ENCODE data around the gene DAD1.
"Not testable (repeated sequence)": the region's sequence is repeated elsewhere in the genome, so short reads cannot be mapped to it uniquely, and the experiment has no call there.

Gene DAD1

GRCh38 chr14:22593189-22593588, 4.2 kb upstream of the DAD1 start:
- ChIA-PET POLR2A (no interaction called here), CTCF (interaction anchor here (0.7 to 1.6 kb wide), 5 partner anchors 23 to 230 kb away, joined by 3 to 5 read pairs (median 4); no protein-coding TSS in a partner anchor)
- TF ChIP-seq ZNF302 (tag by site-specific recombination; IDR thresholded peaks at IDR 0.05; ENCODE audit: low read depth): no peak
- TF ChIP-seq KLF8 (tag by site-specific recombination; IDR thresholded peaks at IDR 0.05): no peak
- no peak for TF ChIP-seq ZNF623 (tag by site-specific recombination; IDR thresholded peaks at IDR 0.05)
- TF ChIP-seq ZNF398 (tag by site-specific recombination; IDR thresholded peaks at IDR 0.05): no peak
- TF ChIP-seq KLF10 (tag by site-specific recombination; IDR thresholded peaks at IDR 0.05): no peak
- TF ChIP-seq ZNF433 (tag by site-specific recombination; IDR thresholded peaks at IDR 0.05; ENCODE audit: low read depth): no peak
- no peak for TF ChIP-seq BCL11A (tag by site-specific recombination; IDR thresholded peaks at IDR 0.05; ENCODE audit: low read depth)
- Histone ChIP-seq H3K27ac (ENCODE audit: extremely low read depth, low read depth, low read length) (no peak overlapping the region), H3K4me3 (ENCODE audit: low read depth, low read length) (no peak overlapping the region), H3K9me3 (ENCODE audit: control insufficient read depth, insufficient read depth, low read depth, low read length) (no peaks in the 10 kb centered on the region), H3K4me1 (ENCODE audit: control insufficient read depth, insufficient read depth, low read length) (no peaks in the 10 kb centered on the region), H3K36me3 (ENCODE audit: control insufficient read depth in 2 of 2, insufficient read depth in 1 of 2, low read length in 2 of 2) (no peaks in the 10 kb centered on the region)

GRCh38 chr14:22588526-22589095, 413 bp downstream of the DAD1 start:
- H3K4me1 ChIP-seq (ENCODE audit: control insufficient read depth, insufficient read depth, low read length): no peaks in the 10 kb centered on the region
- peak overlapping the region; percentile 87 for H3K4me3 ChIP-seq (ENCODE audit: low read depth, low read length)
- no peaks in the 10 kb centered on the region for H3K9me3 ChIP-seq (ENCODE audit: control insufficient read depth, insufficient read depth, low read depth, low read length)
- CTCF ChIA-PET: interaction anchor here (0.6 to 3.9 kb wide), 11 partner anchors 10 to 1453 kb away, joined by 3 to 27 read pairs (median 4); partner anchors contain the start of gene OXA1L
- POLR2A ChIA-PET: interaction anchor here (0.7 to 1.5 kb wide), 12 partner anchors 10 to 369 kb away, joined by 3 to 22 read pairs (median 3); partner anchors contain the start of genes ABHD4, HAUS4, OXA1L and PRMT5
- peak; percentile 21; the same call in 1 of the 2 replicates for TF ChIP-seq ZNF660 (tag by site-specific recombination; IDR thresholded peaks at IDR 0.05)
- TF ChIP-seq EGR2 (tag by site-specific recombination; IDR thresholded peaks at IDR 0.05; ENCODE audit: low read depth): no peak
- H3K27ac ChIP-seq (ENCODE audit: extremely low read depth, low read depth, low read length): peak overlapping the region; percentile 49; the same call in 1 of the 2 replicates
- peaks cover 0 to 13% of the 10 kb centered on the region in 2 experiments; a peak in 1 of 3 replicates for H3K36me3 ChIP-seq (ENCODE audit: control insufficient read depth in 2 of 2, insufficient read depth in 1 of 2, low read length in 2 of 2)

GRCh38 chr14:22587677-22588422, 1.2 kb downstream of the DAD1 start:
- 0 out of 2 replicates have a peak, but pooled peaks have one; percentile 18 for TF ChIP-seq ZNF747 (tag by site-specific recombination; IDR thresholded peaks at IDR 0.05)
- H3K4me1 ChIP-seq (ENCODE audit: control insufficient read depth, insufficient read depth, low read length): not testable (repeated sequence)
- CTCF ChIA-PET: interaction anchor here (0.6 to 2.8 kb wide), 4 partner anchors 11 to 266 kb away, joined by 3 to 10 read pairs (median 4); no protein-coding TSS in a partner anchor

GRCh38 chr14:22587247-22587646, 1.8 kb downstream of the DAD1 start:
- H3K4me1 ChIP-seq (ENCODE audit: control insufficient read depth, insufficient read depth, low read length): no peaks in the 10 kb centered on the region
- CTCF ChIA-PET: no interaction called here
- H3K9me3 ChIP-seq (ENCODE audit: control insufficient read depth, insufficient read depth, low read depth, low read length): no peaks in the 10 kb centered on the region
- TF ChIP-seq ZBTB26 (tag by site-specific recombination; optimal IDR thresholded peaks at IDR 0.05): no peak
- 0 out of 2 replicates have a peak, but pooled peaks have one; percentile 10 for TF ChIP-seq EGR2 (tag by site-specific recombination; IDR thresholded peaks at IDR 0.05; ENCODE audit: low read depth)
- H3K4me3 ChIP-seq (ENCODE audit: low read depth, low read length): no peak overlapping the region
- H3K27ac ChIP-seq (ENCODE audit: extremely low read depth, low read depth, low read length): no peak overlapping the region
- POLR2A ChIA-PET: no interaction called here
- peaks cover 0 to 13% of the 10 kb centered on the region in 2 experiments; a peak in 2 of 3 replicates for H3K36me3 ChIP-seq (ENCODE audit: control insufficient read depth in 2 of 2, insufficient read depth in 1 of 2, low read length in 2 of 2)

More at GRCh38 chr14:22587677-22588422, 1.2 kb downstream of the DAD1 start:
- Histone ChIP-seq H3K4me3 (ENCODE audit: low read depth, low read length) (peak overlapping the region; percentile 87), H3K36me3 (ENCODE audit: control insufficient read depth in 2 of 2, insufficient read depth in 1 of 2, low read length in 2 of 2) (peaks cover 0 to 13% of the 10 kb centered on the region in 2 experiments; a peak in 2 of 3 replicates)
- POLR2A ChIA-PET: interaction anchor here (0.5 to 0.7 kb wide), 2 partner anchors 29 to 472 kb away, joined by 3 to 5 read pairs; no protein-coding TSS in a partner anchor
- not testable (repeated sequence) for H3K9me3 ChIP-seq (ENCODE audit: control insufficient read depth, insufficient read depth, low read depth, low read length); H3K27ac ChIP-seq (ENCODE audit: extremely low read depth, low read depth, low read length)
